GM12872 (cell line): Measurements from ENCODE around the gene RABL6.

Source experiments
- TF ChIP-seq, protein P1 (sequence below): IDR thresholded peaks from 3 replicates; pipeline ENCODE4 v1.5.1; 2011; ENCODE audit warnings: low read depth, mild to moderate bottlenecking, low read length, moderate library complexity; ENCODE audit not compliant: insufficient read depth

The RABL6 gene, protein sequence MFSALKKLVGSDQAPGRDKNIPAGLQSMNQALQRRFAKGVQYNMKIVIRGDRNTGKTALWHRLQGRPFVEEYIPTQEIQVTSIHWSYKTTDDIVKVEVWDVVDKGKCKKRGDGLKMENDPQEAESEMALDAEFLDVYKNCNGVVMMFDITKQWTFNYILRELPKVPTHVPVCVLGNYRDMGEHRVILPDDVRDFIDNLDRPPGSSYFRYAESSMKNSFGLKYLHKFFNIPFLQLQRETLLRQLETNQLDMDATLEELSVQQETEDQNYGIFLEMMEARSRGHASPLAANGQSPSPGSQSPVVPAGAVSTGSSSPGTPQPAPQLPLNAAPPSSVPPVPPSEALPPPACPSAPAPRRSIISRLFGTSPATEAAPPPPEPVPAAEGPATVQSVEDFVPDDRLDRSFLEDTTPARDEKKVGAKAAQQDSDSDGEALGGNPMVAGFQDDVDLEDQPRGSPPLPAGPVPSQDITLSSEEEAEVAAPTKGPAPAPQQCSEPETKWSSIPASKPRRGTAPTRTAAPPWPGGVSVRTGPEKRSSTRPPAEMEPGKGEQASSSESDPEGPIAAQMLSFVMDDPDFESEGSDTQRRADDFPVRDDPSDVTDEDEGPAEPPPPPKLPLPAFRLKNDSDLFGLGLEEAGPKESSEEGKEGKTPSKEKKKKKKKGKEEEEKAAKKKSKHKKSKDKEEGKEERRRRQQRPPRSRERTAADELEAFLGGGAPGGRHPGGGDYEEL

DNA sequence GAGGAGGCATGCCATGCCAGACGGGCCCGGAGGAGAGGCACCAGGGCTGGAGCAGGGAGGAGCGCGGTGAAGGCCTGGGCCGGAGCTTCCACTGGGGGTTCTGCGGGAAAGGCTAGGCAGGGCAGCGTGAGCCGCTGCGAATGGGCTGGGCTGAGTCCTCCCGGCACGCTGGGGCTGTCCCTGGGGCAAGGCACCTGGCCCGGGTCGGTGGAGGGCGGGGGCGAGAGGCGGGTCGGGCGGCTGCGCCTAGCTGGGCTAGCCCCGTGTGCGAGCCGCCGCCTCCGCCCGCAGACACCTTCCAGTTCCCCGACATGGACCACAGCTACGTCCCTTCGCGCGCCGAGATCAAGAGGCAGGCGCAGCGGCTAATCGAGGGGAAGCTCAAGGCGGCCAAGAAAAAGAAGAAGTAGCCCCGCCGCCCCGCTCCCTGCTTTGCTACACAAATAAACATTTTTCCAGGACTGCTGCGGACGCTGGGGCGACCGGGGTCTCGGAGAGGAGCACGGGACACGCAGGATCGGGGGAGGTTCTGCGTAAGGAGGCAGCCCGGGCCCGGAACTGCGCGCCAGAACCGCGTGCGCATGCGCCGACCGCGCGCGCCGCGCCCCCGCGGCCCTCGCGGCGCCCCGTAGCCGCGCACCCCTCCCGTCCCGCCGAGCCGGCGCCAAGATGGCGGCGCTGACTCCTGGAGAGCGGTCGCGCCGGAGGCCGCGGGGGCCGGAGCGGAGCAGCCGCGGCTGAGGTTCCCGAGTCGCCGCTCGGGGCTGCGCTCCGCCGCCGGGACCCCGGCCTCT is at the start of gene RABL6:
Gene RABL6 (plus strand): TSS at position 668 of the 794 bp plus-strand sequence. CDS start 249 bp downstream, outside the sequence.
- TF ChIP-seq, protein P1, sequence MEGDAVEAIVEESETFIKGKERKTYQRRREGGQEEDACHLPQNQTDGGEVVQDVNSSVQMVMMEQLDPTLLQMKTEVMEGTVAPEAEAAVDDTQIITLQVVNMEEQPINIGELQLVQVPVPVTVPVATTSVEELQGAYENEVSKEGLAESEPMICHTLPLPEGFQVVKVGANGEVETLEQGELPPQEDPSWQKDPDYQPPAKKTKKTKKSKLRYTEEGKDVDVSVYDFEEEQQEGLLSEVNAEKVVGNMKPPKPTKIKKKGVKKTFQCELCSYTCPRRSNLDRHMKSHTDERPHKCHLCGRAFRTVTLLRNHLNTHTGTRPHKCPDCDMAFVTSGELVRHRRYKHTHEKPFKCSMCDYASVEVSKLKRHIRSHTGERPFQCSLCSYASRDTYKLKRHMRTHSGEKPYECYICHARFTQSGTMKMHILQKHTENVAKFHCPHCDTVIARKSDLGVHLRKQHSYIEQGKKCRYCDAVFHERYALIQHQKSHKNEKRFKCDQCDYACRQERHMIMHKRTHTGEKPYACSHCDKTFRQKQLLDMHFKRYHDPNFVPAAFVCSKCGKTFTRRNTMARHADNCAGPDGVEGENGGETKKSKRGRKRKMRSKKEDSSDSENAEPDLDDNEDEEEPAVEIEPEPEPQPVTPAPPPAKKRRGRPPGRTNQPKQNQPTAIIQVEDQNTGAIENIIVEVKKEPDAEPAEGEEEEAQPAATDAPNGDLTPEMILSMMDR: no peak

DNA sequence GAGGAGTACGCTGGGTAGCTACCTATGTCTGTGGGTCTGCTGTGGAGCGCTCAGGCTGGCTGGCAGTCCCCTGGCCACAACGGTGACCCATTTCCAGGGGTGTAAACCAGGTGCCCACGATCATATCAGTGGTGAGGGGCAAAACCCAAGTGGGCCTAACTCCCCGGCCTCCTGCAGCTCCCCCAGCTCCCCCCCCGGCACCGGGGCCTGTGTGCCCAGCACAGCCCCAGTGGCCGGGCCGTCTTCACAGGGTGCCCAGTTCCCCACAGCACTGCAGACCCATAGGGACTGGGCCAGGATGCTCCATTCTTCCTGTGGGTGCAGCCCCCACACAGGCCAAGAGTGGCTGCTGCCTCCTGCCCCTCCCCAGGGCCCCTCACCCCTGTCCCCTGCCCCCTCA is 48.7 kb upstream of the RABL6 start:
- TF ChIP-seq, protein P1: no peak

DNA sequence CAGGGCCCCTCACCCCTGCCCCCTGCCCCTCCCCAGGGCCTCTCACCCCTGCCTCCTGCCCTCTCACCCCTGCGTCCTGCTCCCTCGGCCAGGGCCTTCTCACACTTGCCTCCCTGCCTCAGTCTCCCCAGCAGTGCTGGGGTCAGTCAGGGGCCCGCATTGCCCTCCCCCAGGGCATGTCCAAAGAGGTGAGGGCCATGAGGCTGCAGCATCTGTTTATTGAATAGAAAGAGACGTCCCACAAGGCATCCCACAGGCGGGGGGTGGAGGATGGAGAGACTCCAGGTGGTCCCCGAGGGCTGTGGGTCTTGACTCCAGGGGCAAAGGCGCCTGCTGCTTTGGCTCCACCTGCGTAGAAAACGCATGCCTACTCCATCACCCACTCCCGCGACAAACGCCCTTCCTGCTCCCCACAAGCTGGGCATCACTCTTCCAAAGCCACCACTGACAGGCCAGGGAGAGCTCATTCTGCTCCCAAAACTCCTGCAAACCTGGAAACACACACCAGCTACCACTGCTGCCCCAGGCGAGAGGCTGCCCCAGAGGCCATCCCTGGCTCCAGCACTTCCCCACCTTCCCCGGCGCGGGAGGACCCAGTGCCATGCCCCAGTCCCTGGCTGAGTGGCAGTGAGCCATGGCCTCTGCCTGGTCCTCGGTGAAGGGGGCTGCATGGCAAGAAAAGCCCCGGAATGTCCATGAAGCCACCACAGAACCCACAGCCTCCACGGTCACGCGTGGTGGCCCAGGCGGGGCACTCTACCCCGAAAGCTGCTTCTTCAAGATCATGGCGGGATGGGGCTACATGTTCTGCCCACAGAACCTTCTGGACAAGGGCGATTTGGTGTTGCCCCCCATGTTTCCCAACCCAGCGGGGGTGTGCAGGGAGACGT is 48.1 kb upstream of the RABL6 start:
- TF ChIP-seq, protein P1: no peak

DNA sequence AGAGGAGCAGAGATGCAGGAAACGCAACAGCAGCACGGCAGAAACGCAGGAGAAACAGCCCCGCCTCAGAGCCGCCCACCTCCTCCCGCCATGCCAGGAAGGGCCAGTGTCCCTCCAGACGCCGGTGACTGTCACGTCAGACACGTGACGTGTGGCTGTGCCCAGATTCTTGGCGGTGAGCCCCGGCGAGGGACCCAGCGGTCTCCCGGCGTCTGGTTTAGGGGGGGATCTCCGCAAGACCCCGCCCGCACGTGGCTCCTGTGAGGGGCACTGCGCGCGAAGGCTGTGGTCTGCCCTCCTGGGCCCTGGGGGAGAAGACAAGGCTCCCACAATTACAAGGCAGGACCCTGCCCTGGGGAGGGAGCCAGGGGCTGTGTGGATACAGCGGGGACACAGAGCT is 47.3 kb upstream of the RABL6 start:
- TF ChIP-seq, protein P1: no peak

DNA sequence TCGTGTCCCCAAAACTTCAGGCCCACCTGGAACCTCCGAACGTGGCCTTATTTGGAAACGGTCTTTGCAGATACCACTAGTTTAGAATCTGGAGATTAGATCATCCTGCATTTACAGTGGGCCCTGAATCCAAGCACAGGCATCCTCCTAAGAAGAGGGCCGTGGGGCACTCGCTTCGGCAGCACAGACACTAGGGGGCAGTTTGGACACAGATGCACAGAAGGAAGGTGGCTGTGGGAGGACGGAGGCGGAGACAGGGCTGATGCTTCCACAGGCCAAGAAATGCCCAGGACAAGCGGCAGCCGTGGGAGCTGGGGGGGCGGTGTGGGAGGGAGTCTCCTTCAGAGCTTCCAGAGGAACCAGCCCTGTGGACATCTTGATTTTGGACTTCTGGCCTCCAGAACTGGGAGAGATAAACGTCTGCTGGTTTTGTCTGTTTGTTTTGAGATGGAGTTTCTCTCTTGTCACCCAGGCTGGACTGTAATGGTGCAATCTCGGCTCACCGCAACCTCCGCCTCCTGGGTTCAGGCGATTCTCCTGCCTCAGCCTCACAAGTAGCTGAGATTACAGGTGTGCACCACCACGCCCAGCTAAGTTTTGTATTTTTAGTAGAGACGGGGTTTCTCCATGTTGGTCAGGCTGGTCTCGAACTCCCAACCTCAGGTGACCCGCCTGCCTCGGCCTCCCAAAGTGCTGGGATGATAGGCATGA is 46.8 kb upstream of the RABL6 start:
- TF ChIP-seq, protein P1: peak; percentile 73

DNA sequence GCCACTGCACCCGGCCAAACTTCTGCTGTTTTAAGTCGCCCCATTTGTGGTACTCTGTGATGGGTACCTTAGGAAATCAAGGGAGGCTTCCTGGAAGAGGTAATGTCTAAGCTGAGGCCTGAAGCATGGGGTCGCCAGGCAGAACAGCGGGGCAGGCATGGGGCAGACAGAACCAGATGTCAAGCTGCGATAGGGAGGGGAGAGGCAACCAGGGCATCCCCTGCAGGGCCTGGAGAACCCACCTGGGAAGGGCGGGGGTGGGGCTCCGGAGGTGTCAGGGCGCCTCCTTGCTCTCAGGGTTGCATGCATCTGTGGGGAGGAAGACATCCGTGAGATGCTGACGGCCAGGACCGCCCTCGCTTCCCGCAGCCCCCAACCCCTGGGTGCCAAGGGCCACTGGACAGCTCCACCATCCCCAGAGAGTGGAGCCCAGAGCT is 46.2 kb upstream of the RABL6 start:
- TF ChIP-seq, protein P1: no peak
